Hematopoietic multipotent progenitor cell treated with erythropoietin and hydrocortisone succinate and interleukin-3 and kit ligand, for 15 days (in vitro differentiated cells): ENCODE data around the gene SHISAL2A.

Experiments
- DNase-seq: peaks from one replicate; pipeline ENCODE4 v3.0.0-alpha.2; 2015; ENCODE audit warnings: low spot score

The SHISAL2A gene

DNA sequence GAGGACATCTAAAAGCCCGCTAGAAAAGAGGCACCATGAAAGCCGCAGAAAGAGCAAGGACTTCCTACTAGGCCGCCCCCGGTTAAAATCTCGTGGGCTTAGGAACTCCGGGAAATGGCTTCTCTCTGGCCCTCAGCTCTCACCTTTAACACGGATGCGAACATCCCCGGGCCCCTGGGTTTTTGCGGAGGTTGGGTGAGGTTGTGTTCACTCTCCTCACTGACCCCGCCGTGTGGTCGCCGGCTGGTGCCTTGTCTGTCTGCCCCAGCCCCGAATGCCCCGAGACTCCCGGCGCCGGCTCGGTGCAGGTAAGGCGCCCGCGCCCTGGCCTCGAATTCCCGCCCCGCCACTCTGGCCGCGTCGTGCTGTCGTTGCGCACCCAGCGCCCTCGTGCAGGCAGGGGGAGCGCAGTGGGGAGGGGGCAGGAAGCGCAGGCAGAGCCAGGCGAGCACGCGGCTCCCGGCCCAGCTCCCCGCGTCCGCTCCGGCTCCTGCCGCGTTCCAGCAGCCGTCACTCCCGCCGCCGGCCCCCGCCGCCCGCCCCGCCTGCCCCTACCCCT lies at the start of gene SHISAL2A:
SHISAL2A (plus strand) TSS at position 437 of the 559 bp plus-strand sequence. CDS start 326 bp downstream, outside the sequence.
- no peak for DNase-seq

DNA sequence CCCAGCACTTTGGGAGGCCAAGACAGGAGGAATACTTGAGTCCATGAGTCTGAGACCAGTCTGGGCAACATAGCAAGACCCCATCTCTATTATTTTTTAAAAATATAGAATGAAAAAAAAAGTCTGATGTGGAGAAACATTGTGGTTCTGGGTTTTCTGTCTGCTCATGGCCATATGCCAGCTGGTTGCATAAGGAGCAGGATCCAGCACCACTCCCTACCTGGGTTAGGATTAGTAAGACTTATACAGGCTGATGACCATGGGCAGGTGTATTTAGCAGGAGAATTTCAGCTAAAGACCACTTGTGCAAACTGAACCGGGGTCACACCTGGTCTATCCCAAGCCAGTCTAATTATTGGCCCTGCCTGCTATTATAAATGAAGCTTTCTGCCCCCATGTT lies 47.5 kb upstream of the SHISAL2A start:
- no peak for DNase-seq

DNA sequence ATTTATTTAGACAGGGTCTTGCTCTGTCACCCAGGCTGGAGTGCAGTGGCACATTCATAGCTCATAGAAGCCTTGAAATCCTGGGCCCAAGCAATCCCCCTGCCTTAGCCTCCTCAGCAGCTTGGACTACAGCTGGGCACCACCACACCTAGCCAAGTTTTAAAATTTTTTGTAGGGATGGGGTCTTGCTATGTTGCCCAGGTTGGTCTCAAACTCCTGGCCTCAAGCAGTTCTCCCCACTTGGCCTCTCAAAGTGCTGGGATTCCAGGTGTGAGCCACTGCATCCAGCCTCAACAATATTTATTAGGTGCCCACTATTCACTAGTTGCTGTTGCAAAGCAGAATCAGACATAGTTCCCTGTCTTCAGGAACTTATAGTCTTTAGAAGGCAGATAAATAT lies 44.9 kb upstream of the SHISAL2A start:
- no peak for DNase-seq

- no peak for DNase-seq
These were observed 44.4 kb upstream of the SHISAL2A start for GRCh38 chr1:52588535-52588934.

DNA sequence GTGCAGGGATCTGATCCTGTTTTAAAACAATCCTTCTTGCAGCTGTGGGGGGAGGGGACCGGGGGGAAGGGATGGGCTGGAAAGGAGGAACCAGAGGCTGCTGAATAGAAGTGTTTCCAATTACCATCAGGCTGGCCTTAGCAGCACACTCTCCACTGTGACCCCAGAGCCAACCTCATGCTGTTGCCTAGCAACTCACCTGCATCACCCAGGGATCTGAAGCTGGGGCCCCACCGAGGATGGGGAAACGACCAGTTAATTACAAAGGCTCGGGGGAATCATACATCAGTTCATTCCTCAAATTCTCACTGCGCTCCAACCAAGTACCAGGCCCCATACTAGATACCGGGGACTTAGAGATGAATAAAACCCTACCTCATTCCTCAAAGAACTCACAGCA lies 42.7 kb upstream of the SHISAL2A start:
- DNase-seq = no peak

DNA sequence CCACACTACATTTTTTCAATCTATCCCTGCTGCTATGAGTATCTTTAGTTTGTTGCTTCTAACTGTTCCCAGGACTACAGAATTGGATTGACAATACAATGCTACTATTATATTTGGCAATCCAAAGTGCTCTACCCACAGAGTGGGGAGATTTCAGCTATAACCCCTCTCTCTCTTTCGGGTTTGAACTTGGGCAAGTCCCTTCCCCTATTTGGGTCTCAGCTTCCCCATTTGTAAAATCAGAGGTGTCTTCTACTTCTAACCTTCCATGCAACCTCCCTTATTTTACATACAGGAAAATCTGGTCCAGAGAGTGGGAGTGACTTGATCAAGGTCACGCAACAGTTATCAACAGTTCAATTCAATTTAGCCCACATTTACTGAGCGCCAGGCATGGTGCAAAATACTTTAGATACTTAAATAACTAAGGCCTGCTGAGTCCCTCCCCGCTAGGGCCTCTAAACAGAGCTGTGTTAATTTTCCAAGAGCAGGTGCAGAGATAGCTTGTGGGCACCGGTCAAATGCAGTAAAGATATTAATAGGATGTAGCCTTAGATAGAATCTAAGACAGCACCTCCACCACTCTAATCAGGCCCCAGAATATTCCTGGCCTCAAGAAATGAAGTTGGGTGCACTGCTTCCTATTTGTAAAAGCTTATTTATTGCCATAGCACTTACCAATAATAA lies 40.2 kb upstream of the SHISAL2A start:
- no peak for DNase-seq

GRCh38 chr1:52593495-52593894 lies 39.5 kb upstream of the SHISAL2A start:
- DNase-seq = no peak

- no peak for DNase-seq
These were observed 37.9 kb upstream of the SHISAL2A start for GRCh38 chr1:52595061-52595460.

- no peak for DNase-seq
These were observed 35.1 kb upstream of the SHISAL2A start for GRCh38 chr1:52597912-52598311.

- DNase-seq = no peak
These were observed 34.2 kb upstream of the SHISAL2A start for GRCh38 chr1:52598729-52599128.

DNA sequence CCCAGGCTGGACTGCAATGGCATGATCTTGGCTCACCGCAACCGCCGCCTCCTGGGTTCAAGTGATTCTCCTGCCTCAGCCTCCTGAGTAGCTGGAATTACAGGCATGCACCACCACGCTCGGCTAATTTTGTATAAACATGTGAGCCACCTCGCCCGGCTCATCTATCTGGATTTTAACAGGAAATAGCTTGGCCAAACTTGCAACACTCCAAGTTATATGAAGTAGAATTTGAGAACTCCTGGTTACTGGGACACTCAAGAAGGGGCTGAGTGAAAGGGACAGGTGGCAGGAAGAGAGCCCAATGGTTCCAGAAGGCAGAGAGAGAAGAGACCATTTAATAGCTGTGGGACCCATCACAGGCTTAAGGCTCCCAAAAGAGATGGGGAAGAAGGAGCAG lies 33.7 kb upstream of the SHISAL2A start:
- no peak for DNase-seq

DNA sequence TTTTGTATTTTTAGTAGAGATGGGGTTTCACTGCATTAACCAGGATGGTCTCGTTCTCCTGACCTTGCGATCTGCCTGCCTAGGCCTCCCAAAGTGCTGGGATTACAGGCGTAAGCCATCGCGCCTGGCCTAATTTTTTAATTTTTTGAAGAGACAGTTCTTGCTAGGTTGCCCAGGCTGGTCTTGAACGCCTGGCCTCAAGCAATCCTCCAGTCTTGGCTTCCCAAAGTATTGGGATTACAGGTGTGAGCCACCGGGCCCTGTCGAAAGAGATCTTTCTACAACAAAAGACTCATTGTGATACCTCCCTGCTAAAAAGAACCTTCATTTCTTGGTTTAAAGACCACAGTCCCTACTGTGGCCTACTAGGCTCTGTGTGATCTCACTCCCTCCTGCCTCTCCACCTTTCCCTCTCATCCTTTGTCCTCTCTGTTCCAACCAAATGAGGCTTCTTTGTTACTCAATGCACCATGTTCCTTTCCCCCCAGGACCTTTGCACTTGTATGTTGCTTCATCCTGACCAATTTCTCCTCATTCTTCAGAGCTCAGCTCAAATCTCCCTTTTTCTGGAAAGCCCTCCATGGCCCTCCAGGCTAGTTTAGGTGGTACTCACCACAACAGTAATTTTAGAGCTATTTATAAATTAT lies 32.3 kb upstream of the SHISAL2A start:
- DNase-seq = no peak

DNA sequence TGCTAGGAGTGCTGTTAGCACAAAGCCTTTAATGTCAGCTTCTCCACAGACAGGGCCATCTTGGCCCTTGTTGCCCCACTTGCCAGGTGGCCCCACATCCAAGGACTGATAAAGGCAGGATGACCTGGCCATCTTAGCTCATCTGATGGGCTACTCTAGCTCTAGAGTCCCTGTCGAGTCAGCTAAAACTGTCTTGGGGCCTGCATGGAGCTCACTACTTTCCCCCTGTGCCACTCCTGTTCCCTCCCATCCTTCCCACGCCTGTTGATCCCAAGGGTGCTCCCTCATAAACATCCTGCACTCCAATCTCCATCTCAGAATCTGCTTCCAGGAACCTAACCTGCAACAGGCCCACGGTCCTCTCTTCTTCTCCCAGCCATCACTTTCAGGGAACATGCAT lies 31.4 kb upstream of the SHISAL2A start:
- DNase-seq = no peak

- no peak for DNase-seq
These were observed 30.7 kb upstream of the SHISAL2A start, which contains the start of gene GPX7 for GRCh38 chr1:52601991-52602855. Gene GPX7 (plus strand): TSS chr1:52602371. CDS start chr1:52602410, 39 bp downstream.

DNA sequence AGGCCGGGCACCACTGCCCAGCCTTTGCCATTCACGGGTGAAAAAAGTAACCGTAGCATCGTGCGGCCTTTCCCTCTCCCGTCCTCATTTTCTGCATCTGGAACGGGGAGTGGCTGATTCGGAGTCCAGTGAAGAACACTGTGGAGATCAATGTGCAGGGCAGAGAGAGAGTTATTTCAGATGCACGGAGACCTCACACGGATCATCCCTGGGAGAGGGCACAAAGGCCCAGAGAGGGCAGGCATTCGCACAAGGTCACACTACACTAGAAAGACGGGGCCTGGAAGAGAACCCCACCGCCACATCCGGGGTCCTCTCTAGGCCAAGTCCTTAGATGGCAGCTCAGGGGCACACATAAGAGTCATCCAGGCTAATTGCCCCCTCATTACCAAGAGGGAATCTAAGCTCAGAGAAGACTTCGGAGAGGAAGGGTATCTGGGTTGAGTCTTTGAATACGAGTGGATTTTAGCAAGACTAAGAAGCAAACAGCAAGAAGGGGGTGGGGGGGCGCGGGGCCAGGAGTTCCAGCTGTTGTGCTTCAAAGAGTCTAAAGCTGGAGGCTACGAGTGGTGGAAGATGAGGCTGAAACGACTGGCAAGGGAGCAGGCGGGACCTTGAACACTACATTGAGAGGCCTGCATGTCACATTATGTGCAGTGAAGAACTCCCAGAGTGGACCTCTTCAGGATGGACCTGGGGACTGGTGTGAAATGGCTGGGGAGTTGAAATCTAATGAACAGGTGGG lies 29.9 kb upstream of the SHISAL2A start:
- DNase-seq = no peak

GRCh38 chr1:52603630-52604029 lies 29.3 kb upstream of the SHISAL2A start:
- no peak for DNase-seq

GRCh38 chr1:52604063-52604770 lies 28.8 kb upstream of the SHISAL2A start:
- DNase-seq = no peak

- peak; percentile 21 for DNase-seq
These were observed 19.2 kb upstream of the SHISAL2A start for GRCh38 chr1:52613636-52614373.

DNA sequence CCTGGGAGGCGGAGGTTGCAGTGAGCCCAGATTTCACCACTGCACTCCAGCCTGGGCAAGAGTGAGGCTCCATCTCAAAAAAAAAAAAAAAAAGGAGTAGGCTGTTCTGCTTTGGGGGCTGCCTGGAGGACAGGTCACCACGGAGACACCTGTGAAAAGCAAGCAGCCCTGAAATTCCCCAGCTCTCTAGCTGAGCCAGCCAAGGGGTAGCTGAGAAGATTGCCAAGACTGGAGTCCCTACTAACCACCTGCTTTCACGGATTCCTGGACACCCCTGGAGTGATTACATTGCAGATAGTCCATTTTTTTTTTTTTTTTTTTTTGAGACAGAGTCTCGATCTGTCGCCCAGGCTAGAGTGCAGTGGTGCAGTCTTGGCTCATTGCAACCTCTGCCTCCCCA lies 18.3 kb upstream of the SHISAL2A start:
- DNase-seq = no peak

DNA sequence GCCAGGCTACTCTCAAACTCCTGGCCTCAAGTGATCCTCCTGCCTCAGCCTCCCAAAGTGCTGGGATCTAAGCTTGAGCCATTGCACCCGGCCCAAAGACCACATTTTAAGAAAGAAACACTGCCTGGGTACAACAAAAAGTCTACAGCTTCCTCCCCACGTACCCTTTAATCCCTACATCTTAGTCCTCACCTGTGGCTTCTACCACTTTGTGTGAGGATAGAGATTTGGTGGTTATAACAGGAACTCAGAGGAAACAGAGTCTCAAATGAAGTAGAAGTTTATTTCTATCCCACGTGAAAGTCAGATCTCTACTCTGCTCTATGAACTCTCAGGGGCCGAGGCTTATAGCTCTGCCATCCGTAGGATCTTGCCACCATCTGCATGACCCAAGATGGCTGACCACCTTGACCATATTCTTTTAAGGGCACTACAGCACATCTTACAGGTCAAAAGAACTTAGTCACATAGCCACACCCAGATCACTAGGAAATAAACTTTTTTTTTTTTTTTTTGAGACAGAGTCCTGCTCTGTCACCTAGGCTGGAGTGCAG lies 17.4 kb upstream of the SHISAL2A start:
- no peak for DNase-seq
